ENCODE results near the gene NRBF2. TPM values are rescaled to one million over a fixed set of nuclear protein-coding genes. Genes with fewer than 3 reads are reported as not detected.
"Not testable (repeated sequence)": the region's sequence is repeated elsewhere in the genome, so short reads cannot be mapped to it uniquely, and the experiment has no call there.

NRBF2 gene
- 23.5 TPM for polyA plus RNA-seq (2013, experiment 1 of 2)
- 23.4 TPM for polyA plus RNA-seq (2013, experiment 2 of 2)

GRCh38 chr10:63133056-63133820 is at the start of gene NRBF2:
Gene NRBF2 (plus strand): TSS chr10:63133328. CDS start chr10:63133471, 143 bp downstream.
- H2AFZ ChIP-seq (ENCODE audit: low read length) = peak within 1 kb of the TSS; percentile 83
- H3K36me3 ChIP-seq (replicated peaks in 1 of 2; ENCODE audit: control insufficient read depth in 2 of 2, insufficient read depth in 2 of 2, low read length in 2 of 2) = no peaks in the 10 kb centered on the region
- H3K4me2 ChIP-seq (ENCODE audit: insufficient read depth, low read length, poor library complexity, severe bottlenecking) = peak within 1 kb of the TSS; percentile 81
- peak within 1 kb of the TSS; percentile 83 for H2BK5ac ChIP-seq (ENCODE audit: low read length)
- H3K27ac ChIP-seq (replicated peaks; ENCODE audit: low read length) = peak within 1 kb of the TSS; percentile 40
- H4K91ac ChIP-seq (ENCODE audit: low read depth, low read length, poor library complexity) = no peak within 1 kb of the TSS
- DNase-seq (ENCODE audit: low spot score) = peak; percentile 85
- peaks cover 0 to 7% of the 10 kb centered on the region in 2 donors for H3K4me1 ChIP-seq (ENCODE audit: control insufficient read depth in 2 of 2, insufficient read depth in 1 of 2, low read depth in 1 of 2, low read length in 2 of 2)
- no peaks in the 10 kb centered on the region for H3K79me1 ChIP-seq (ENCODE audit: low read depth, low read length)
- H2BK12ac ChIP-seq (ENCODE audit: low read length) = no peak within 1 kb of the TSS
- no peak within 1 kb of the TSS for H2AK5ac ChIP-seq (ENCODE audit: low read depth, low read length)
- peak within 1 kb of the TSS; percentile 56 for H4K8ac ChIP-seq (ENCODE audit: low read depth, low read length)
- peak within 1 kb of the TSS; percentile 77 for H3K14ac ChIP-seq (ENCODE audit: low read length)
- peak within 1 kb of the TSS; percentile 61 to 82 for H3K4me3 ChIP-seq (ENCODE audit: low read length in 2 of 2)
- WGBS, 2 donors (ENCODE audit: extremely low coverage in 2 of 2, insufficient read length in 2 of 2, insufficient replicate concordance in 1 of 2) = no CpG with 5 or more reads among the region's 55 CpGs
- H3K23ac ChIP-seq (ENCODE audit: low read depth, low read length, poor library complexity) = peak within 1 kb of the TSS; percentile 81
- peak within 1 kb of the TSS; percentile 92 for H2BK15ac ChIP-seq (ENCODE audit: low read length)
- peaks cover 0 to 5% of the 10 kb centered on the region in 2 donors for H3K9me3 ChIP-seq (replicated peaks in 1 of 2; ENCODE audit: control insufficient read depth in 2 of 2, insufficient read depth in 1 of 2, low read depth in 1 of 2, low read length in 2 of 2)
- H3K27me3 ChIP-seq (ENCODE audit: control insufficient read depth in 3 of 3, insufficient read depth in 3 of 3, low read depth in 1 of 3, low read length in 3 of 3) = no peaks in the 10 kb centered on the region
- H3K9ac ChIP-seq (ENCODE audit: low read depth, low read length, poor library complexity) = peak within 1 kb of the TSS; percentile 88
- H2BK120ac ChIP-seq (ENCODE audit: low read depth, low read length) = peak within 1 kb of the TSS; percentile 52
- H3K18ac ChIP-seq (ENCODE audit: low read length) = peak within 1 kb of the TSS; percentile 95
- H3K4ac ChIP-seq (ENCODE audit: low read length) = peak within 1 kb of the TSS; percentile 57

GRCh38 chr10:63083406-63083805 is 49.7 kb upstream of the NRBF2 start:
- not testable (repeated sequence) for H3K27ac ChIP-seq (replicated peaks; ENCODE audit: low read length); H3K18ac ChIP-seq (ENCODE audit: low read length); H3K23ac ChIP-seq (ENCODE audit: low read depth, low read length, poor library complexity); H3K36me3 ChIP-seq (replicated peaks in 1 of 2; ENCODE audit: control insufficient read depth in 2 of 2, insufficient read depth in 2 of 2, low read length in 2 of 2); H3K9me3 ChIP-seq (replicated peaks in 1 of 2; ENCODE audit: control insufficient read depth in 2 of 2, insufficient read depth in 1 of 2, low read depth in 1 of 2, low read length in 2 of 2); H4K8ac ChIP-seq (ENCODE audit: low read depth, low read length); H3K4me3 ChIP-seq (ENCODE audit: low read length in 2 of 2); DNase-seq (ENCODE audit: low spot score); H3K79me1 ChIP-seq (ENCODE audit: low read depth, low read length); H3K4me1 ChIP-seq (ENCODE audit: control insufficient read depth in 2 of 2, insufficient read depth in 1 of 2, low read depth in 1 of 2, low read length in 2 of 2); H2BK5ac ChIP-seq (ENCODE audit: low read length); H2BK12ac ChIP-seq (ENCODE audit: low read length); H2BK15ac ChIP-seq (ENCODE audit: low read length); H2AK5ac ChIP-seq (ENCODE audit: low read depth, low read length); H2AFZ ChIP-seq (ENCODE audit: low read length); H3K9ac ChIP-seq (ENCODE audit: low read depth, low read length, poor library complexity); H3K14ac ChIP-seq (ENCODE audit: low read length); H2BK120ac ChIP-seq (ENCODE audit: low read depth, low read length); H3K4me2 ChIP-seq (ENCODE audit: insufficient read depth, low read length, poor library complexity, severe bottlenecking); H3K4ac ChIP-seq (ENCODE audit: low read length); H3K27me3 ChIP-seq (ENCODE audit: control insufficient read depth in 3 of 3, insufficient read depth in 3 of 3, low read depth in 1 of 3, low read length in 3 of 3); H4K91ac ChIP-seq (ENCODE audit: low read depth, low read length, poor library complexity)
- no CpG with 5 or more reads among the region's 14 CpGs for WGBS, 2 donors (ENCODE audit: extremely low coverage in 2 of 2, insufficient read length in 2 of 2, insufficient replicate concordance in 1 of 2)

- H3K14ac ChIP-seq (ENCODE audit: low read length) = no peak overlapping the region
- H3K36me3 ChIP-seq (replicated peaks in 1 of 2; ENCODE audit: control insufficient read depth in 2 of 2, insufficient read depth in 2 of 2, low read length in 2 of 2) = no peaks in the 10 kb centered on the region
- no peak overlapping the region for H2BK120ac ChIP-seq (ENCODE audit: low read depth, low read length)
- no CpG with 5 or more reads among the region's 7 CpGs for WGBS, 2 donors (ENCODE audit: extremely low coverage in 2 of 2, insufficient read length in 2 of 2, insufficient replicate concordance in 1 of 2)
- no peak overlapping the region for H2BK12ac ChIP-seq (ENCODE audit: low read length)
- H3K79me1 ChIP-seq (ENCODE audit: low read depth, low read length) = no peaks in the 10 kb centered on the region
- DNase-seq (ENCODE audit: low spot score) = peak; percentile 35
- H3K18ac ChIP-seq (ENCODE audit: low read length) = no peak overlapping the region
- H3K27me3 ChIP-seq (ENCODE audit: control insufficient read depth in 3 of 3, insufficient read depth in 3 of 3, low read depth in 1 of 3, low read length in 3 of 3) = no peaks in the 10 kb centered on the region
- no peak overlapping the region for H3K4me2 ChIP-seq (ENCODE audit: insufficient read depth, low read length, poor library complexity, severe bottlenecking)
- H2BK15ac ChIP-seq (ENCODE audit: low read length) = no peak overlapping the region
- H2AFZ ChIP-seq (ENCODE audit: low read length) = no peak overlapping the region
- no peak overlapping the region for H3K27ac ChIP-seq (replicated peaks; ENCODE audit: low read length)
- H4K91ac ChIP-seq (ENCODE audit: low read depth, low read length, poor library complexity) = no peak overlapping the region
- H2AK5ac ChIP-seq (ENCODE audit: low read depth, low read length) = no peak overlapping the region
- no peak overlapping the region for H3K9ac ChIP-seq (ENCODE audit: low read depth, low read length, poor library complexity)
- no peaks in the 10 kb centered on the region for H3K9me3 ChIP-seq (replicated peaks in 1 of 2; ENCODE audit: control insufficient read depth in 2 of 2, insufficient read depth in 1 of 2, low read depth in 1 of 2, low read length in 2 of 2)
- no peak overlapping the region for H2BK5ac ChIP-seq (ENCODE audit: low read length)
- H4K8ac ChIP-seq (ENCODE audit: low read depth, low read length) = no peak overlapping the region
- peaks cover 0 to 2% of the 10 kb centered on the region in 2 donors for H3K4me1 ChIP-seq (ENCODE audit: control insufficient read depth in 2 of 2, insufficient read depth in 1 of 2, low read depth in 1 of 2, low read length in 2 of 2)
- no peak overlapping the region for H3K4ac ChIP-seq (ENCODE audit: low read length)
- no peak overlapping the region for H3K23ac ChIP-seq (ENCODE audit: low read depth, low read length, poor library complexity)
- no peak overlapping the region for H3K4me3 ChIP-seq (ENCODE audit: low read length in 2 of 2)
These were observed 49.0 kb upstream of the NRBF2 start for GRCh38 chr10:63083904-63084689.

Measured in neuronal stem cell (in vitro differentiated cells).